IMR-90 (cell line): ENCODE measurements around the gene MRE11. TPM values are rescaled to one million over a fixed set of nuclear protein-coding genes. Genes with fewer than 3 reads are reported as not detected.

ENCODE experiments used
- ATAC-seq: fragments of 200-7000 bp; cut with Tn5 transposase; 2 replicates; pipeline ENCODE4 v1.9.1; 2020; ENCODE audit warnings: low read depth, mild to moderate bottlenecking, moderate library complexity
- BruUV-seq: library from RNA; stranded (reverse); fragments of 400-500 nt; replicated peaks from 2 replicates; lab custom pipeline; 2021; lab: Mats Ljungman, UMichigan
- CTCF ChIA-PET: fragments of 300-600 bp; formaldehyde crosslinking; extraction: SDS; loops from one replicate; lab custom pipeline; 2021; ENCODE audit warnings: antibody characterized with exemption; lab: Yijun Ruan, JAX
- POLR2A ChIA-PET: fragments of 300-600 bp; sonication (Branson Sonifier 250); formaldehyde crosslinking; loops from one replicate; lab custom pipeline; 2022; ENCODE audit warnings: antibody characterized with exemption; ENCODE audit not compliant: unreplicated experiment; lab: Charles Lee
- DNase-seq: peaks from one replicate; pipeline ENCODE4 v3.0.0; 2013
- H2AFZ ChIP-seq: replicated peaks from 2 replicates; pipeline ENCODE3; 2013; ENCODE audit warnings: low read length, mild to moderate bottlenecking; ENCODE audit not compliant: poor library complexity
- H2AK5ac ChIP-seq: 2 replicates; pipeline ENCODE4 v1.6.1; 2013; ENCODE audit warnings: low read depth, low read length, inconsistent platforms
- H2AK9ac ChIP-seq: replicated peaks from 2 replicates; pipeline ENCODE3; 2013; ENCODE audit warnings: mild to moderate bottlenecking, low read depth, low read length, moderate library complexity; ENCODE audit not compliant: poor library complexity
- H2BK120ac ChIP-seq: 2 replicates; pipeline ENCODE4 v1.6.1; 2013; ENCODE audit warnings: low read depth, low read length, inconsistent platforms
- H2BK15ac ChIP-seq: 3 replicates; pipeline ENCODE4 v1.6.1; 2013; ENCODE audit warnings: low read depth, low read length, inconsistent platforms
- H2BK20ac ChIP-seq: 2 replicates; pipeline ENCODE4 v1.6.1; 2013; ENCODE audit warnings: low read depth, mild to moderate bottlenecking, inconsistent platforms, low read length, moderate library complexity
- H2BK5ac ChIP-seq: 2 replicates; pipeline ENCODE4 v1.6.1; 2013; ENCODE audit warnings: mild to moderate bottlenecking, low read depth, low read length, inconsistent platforms; ENCODE audit not compliant: poor library complexity, severe bottlenecking
- H3K14ac ChIP-seq: replicated peaks from 2 replicates; pipeline ENCODE4 v1.6.1; 2013; ENCODE audit warnings: low read depth, low read length, inconsistent platforms
- H3K18ac ChIP-seq: 2 replicates; pipeline ENCODE4 v1.6.1; 2013; ENCODE audit warnings: low read depth, low read length, control low read depth
- H3K23ac ChIP-seq: 2 replicates; pipeline ENCODE4 v1.6.1; 2013; ENCODE audit warnings: low read depth, low read length, inconsistent platforms
- H3K27ac ChIP-seq: 2 replicates; pipeline ENCODE4 v1.5.1; 2013; ENCODE audit warnings: mild to moderate bottlenecking, control low read depth, low read length; ENCODE audit not compliant: insufficient read depth
- H3K27me3 ChIP-seq: 2 replicates; pipeline ENCODE4 v1.6.1; 2013; ENCODE audit warnings: low read length; ENCODE audit not compliant: control insufficient read depth, insufficient read depth
- H3K36me3 ChIP-seq: 2 replicates; pipeline ENCODE4 v1.6.1; 2013; ENCODE audit warnings: low read length, mixed read lengths; ENCODE audit not compliant: control insufficient read depth, insufficient read depth
- H3K4ac ChIP-seq: 2 replicates; pipeline ENCODE4 v1.6.1; 2013; ENCODE audit warnings: low read depth, low read length, inconsistent platforms
- H3K4me1 ChIP-seq: 2 replicates; pipeline ENCODE4 v1.6.1; 2013; ENCODE audit warnings: low read length, mixed read lengths; ENCODE audit not compliant: control insufficient read depth, insufficient read depth
- H3K4me2 ChIP-seq: 2 replicates; pipeline ENCODE4 v1.6.1; 2013; ENCODE audit warnings: low read depth, mild to moderate bottlenecking, control low read depth, low read length, moderate library complexity
- H3K4me3 ChIP-seq: 2 replicates; pipeline ENCODE4 v1.5.1; 2013; ENCODE audit warnings: low read depth, mild to moderate bottlenecking, control low read depth, low read length, moderate library complexity; ENCODE audit not compliant: insufficient read depth
- H3K56ac ChIP-seq: 2 replicates; pipeline ENCODE4 v1.6.1; 2013; ENCODE audit warnings: low read length, inconsistent platforms; ENCODE audit not compliant: insufficient read depth; ENCODE audit errors: extremely low read depth
- H3K79me1 ChIP-seq, 2 experiments: 2 replicates each; pipeline ENCODE4 v1.6.1; 2013; ENCODE audit warnings: low read length in 2 of 2, inconsistent platforms in 1 of 2, low read depth in 1 of 2
- H3K9ac ChIP-seq: 2 replicates; pipeline ENCODE4 v1.6.1; 2013; ENCODE audit warnings: low read depth, low read length, control low read depth
- H3K9me1 ChIP-seq: 2 replicates; pipeline ENCODE4 v1.6.1; 2013; ENCODE audit warnings: low read length, inconsistent platforms; ENCODE audit not compliant: insufficient read depth
- H3K9me3 ChIP-seq: 2 replicates; pipeline ENCODE4 v1.6.1; 2013; ENCODE audit warnings: low read length; ENCODE audit not compliant: control insufficient read depth, insufficient read depth
- H4K20me1 ChIP-seq: 2 replicates; pipeline ENCODE4 v1.6.1; 2013; ENCODE audit warnings: low read length, inconsistent platforms; ENCODE audit not compliant: insufficient read depth
- H4K5ac ChIP-seq: 2 replicates; pipeline ENCODE4 v1.6.1; 2013; ENCODE audit warnings: mild to moderate bottlenecking, low read depth, low read length, control low read depth
- H4K8ac ChIP-seq, 2 experiments: 2 replicates each; pipeline ENCODE4 v1.6.1; 2013; ENCODE audit warnings: low read depth in 2 of 2, low read length in 2 of 2, control low read depth in 1 of 2, inconsistent platforms in 1 of 2
- H4K91ac ChIP-seq: 2 replicates; pipeline ENCODE4 v1.6.1; 2013; ENCODE audit warnings: low read depth, low read length, inconsistent platforms; ENCODE audit not compliant: insufficient read depth
- BHLHE40 ChIP-seq: fragments of 150-350 bp; IDR thresholded peaks from 2 replicates; pipeline ENCODE4 v1.6.1; 2016; ENCODE audit warnings: mild to moderate bottlenecking, low read depth, low read length
- CEBPB ChIP-seq: IDR thresholded peaks from 2 replicates; pipeline ENCODE4 v1.6.1; 2012; ENCODE audit warnings: low read depth, low read length, improper control_type of control experiment
- CHD1 ChIP-seq: IDR thresholded peaks from 2 replicates; pipeline ENCODE4 v1.6.1; 2012; ENCODE audit warnings: low read depth, low read length, improper control_type of control experiment
- FOS ChIP-seq: fragments of 150-350 bp; IDR thresholded peaks from 2 replicates; pipeline ENCODE4 v1.6.1; 2016; ENCODE audit warnings: low read depth, low read length
- MAFK ChIP-seq: IDR thresholded peaks from 2 replicates; pipeline ENCODE4 v1.6.1; 2012; ENCODE audit warnings: low read depth, low read length, improper control_type of control experiment
- MAZ ChIP-seq: IDR thresholded peaks from 2 replicates; pipeline ENCODE4 v1.6.1; 2012; ENCODE audit warnings: low read depth, mild to moderate bottlenecking, low read length, improper control_type of control experiment, moderate library complexity, borderline replicate concordance
- MXI1 ChIP-seq: IDR thresholded peaks from 2 replicates; pipeline ENCODE4 v1.6.1; 2012; ENCODE audit warnings: low read depth, mild to moderate bottlenecking, low read length, moderate library complexity, borderline replicate concordance
- NFE2L2 ChIP-seq: fragments of 150-350 bp; IDR thresholded peaks from 2 replicates; pipeline ENCODE4 v1.6.1; 2016; ENCODE audit warnings: low read depth, mild to moderate bottlenecking, low read length
- POLR2A ChIP-seq: IDR thresholded peaks from 2 replicates; pipeline ENCODE4 v1.6.1; 2012; ENCODE audit warnings: mild to moderate bottlenecking, low read depth, low read length
- RAD21 ChIP-seq: IDR thresholded peaks from 2 replicates; pipeline ENCODE4 v1.6.1; 2012; ENCODE audit warnings: low read length, improper control_type of control experiment
- RCOR1 ChIP-seq: IDR thresholded peaks from 2 replicates; pipeline ENCODE4 v1.6.1; 2012; ENCODE audit warnings: mild to moderate bottlenecking, low read length, improper control_type of control experiment; ENCODE audit not compliant: insufficient replicate concordance
- RFX5 ChIP-seq: IDR thresholded peaks from 2 replicates; pipeline ENCODE4 v1.8.0; 2012; ENCODE audit warnings: low read depth, mild to moderate bottlenecking, low read length, moderate library complexity
- SMC3 ChIP-seq: fragments of 150-350 bp; IDR thresholded peaks from 2 replicates; pipeline ENCODE4 v1.6.1; 2016; ENCODE audit warnings: low read depth, mild to moderate bottlenecking, antibody characterized with exemption, low read length, moderate library complexity
- WGBS, 2 experiments: methylation state at CpG; one replicate each; pipeline versions ENCODE4 v1.1.5 to v1.1.7; 2013; ENCODE audit warnings: missing lambda C conversion rate in 2 of 2; ENCODE audit not compliant: insufficient read length in 1 of 2; ENCODE audit errors: extremely low coverage in 2 of 2; 5-methylcytosine and 5-hydroxymethylcytosine counted together
- dilution Hi-C: fragments of 300-500 bp; cut with HindIII; formaldehyde crosslinking; loops from one replicate; pipeline ENCODE4 v1.14.3; 2018; ENCODE audit warnings: low sequenced_read_pairs; ENCODE audit not compliant: unreplicated experiment
- in situ Hi-C: fragments of 300-500 bp; cut with MboI; formaldehyde crosslinking; loops from 3 replicates; pipeline ENCODE4 v1.14.3; 2019; ENCODE audit warnings: low sequenced_read_pairs, inconsistent platforms, mixed read lengths
- intact Hi-C: fragments of 100-400 bp; cut with micrococcal nuclease; formaldehyde crosslinking; loops from 2 replicates; pipeline ENCODE4 v1.10.0; 2022
- polyA plus RNA-seq, 3 experiments: library from polyadenylated mRNA; depleted of rRNA; stranded (reverse); fragments of >200 nt; gene quantifications; 2 replicates each; pipeline ENCODE4 v1.2.3, GENCODE V29; 2012; ENCODE audit warnings: low replicate concordance in 1 of 3
- total RNA-seq: library from RNA; depleted of rRNA; stranded (reverse); fragments of >200 nt; gene quantifications from 2 replicates; pipeline ENCODE4 v1.2.3, GENCODE V29; 2012
- TF ChIP-seq, protein P1 (sequence below): conservative IDR thresholded peaks from 2 replicates; pipeline ENCODE4 v1.5.1; 2012; ENCODE audit warnings: mild to moderate bottlenecking, low read depth, low read length, improper control_type of control experiment
- TF ChIP-seq, protein P2 (sequence below): fragments of 150-350 bp; IDR thresholded peaks from 2 replicates; pipeline ENCODE4 v1.6.1; 2016; ENCODE audit warnings: low read depth, mild to moderate bottlenecking, low read length, moderate library complexity, borderline replicate concordance
- TF ChIP-seq, protein P3 (sequence below): fragments of 150-350 bp; IDR thresholded peaks from 2 replicates; pipeline ENCODE4 v1.6.1; 2017; ENCODE audit warnings: mild to moderate bottlenecking, antibody characterized with exemption, low read length, low read depth

MRE11 gene
- total and polyA plus RNA-seq, 2 of the 4 experiments (the other 2 are of a cell fraction) = 9.0 to 15.6 TPM

DNA sequence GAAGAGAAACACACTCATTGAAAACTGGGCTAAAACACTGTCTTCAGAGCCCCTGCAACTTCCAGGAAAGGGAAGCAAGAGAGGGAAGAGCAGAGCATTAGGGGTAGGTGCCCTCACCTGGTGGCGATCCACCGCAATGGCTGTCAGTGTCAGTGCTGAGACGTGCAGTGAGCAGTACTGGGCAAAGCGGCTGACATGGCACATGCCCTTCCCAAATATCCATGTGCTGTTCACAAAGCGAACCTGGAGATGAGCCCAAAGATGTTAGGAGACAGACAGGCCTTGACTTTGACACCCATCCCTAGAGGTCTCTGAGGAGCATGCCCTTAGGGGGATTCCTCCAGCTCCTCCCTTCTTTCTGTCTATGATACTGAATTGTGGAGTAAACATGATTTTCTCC lies 97.4 kb downstream of the MRE11 start:
- no peak overlapping the region for H3K4ac ChIP-seq
- ATAC-seq (no peak), DNase-seq (no peak)
- no peak overlapping the region for H3K4me3 ChIP-seq
- no peaks in the 10 kb centered on the region for H3K36me3 ChIP-seq
- intact Hi-C loops = no loop called here
- no peak overlapping the region for H4K5ac ChIP-seq
- peaks cover 4% of the 10 kb centered on the region; the same call in 1 of the 2 replicates for H3K4me1 ChIP-seq
- H3K56ac ChIP-seq = no peak overlapping the region
- H2BK120ac ChIP-seq = no peak overlapping the region
- H2BK15ac ChIP-seq = no peak overlapping the region
- BruUV-seq = no TSS peak
- WGBS, 2 experiments = 100% methylated on average over 2 of the region's 5 CpGs; no CpG with 5 or more reads in 1 of the 2 experiments
- no peak overlapping the region for H3K27ac ChIP-seq
- ChIA-PET CTCF (interaction anchor here (0.9 kb wide), 1 partner anchor 475 kb away, joined by 4 read pairs; no protein-coding TSS in a partner anchor), POLR2A (no interaction called here)
- no peak overlapping the region for H2AFZ ChIP-seq
- H3K79me1 ChIP-seq = no peaks in the 10 kb centered on the region
- dilution Hi-C loops = no loop called here
- H4K8ac ChIP-seq = no peak overlapping the region
- no peaks in the 10 kb centered on the region; the same call in 1 of the 2 replicates for H3K9me3 ChIP-seq
- H3K23ac ChIP-seq = no peak overlapping the region
- H2BK5ac ChIP-seq = no peak overlapping the region
- no peak overlapping the region for H3K14ac ChIP-seq
- no peaks in the 10 kb centered on the region for H4K20me1 ChIP-seq
- H3K4me2 ChIP-seq = no peak overlapping the region
- no peak overlapping the region for H3K18ac ChIP-seq
- no peak overlapping the region for H2AK5ac ChIP-seq
- no peak overlapping the region for H2BK20ac ChIP-seq
- H3K9me1 ChIP-seq = no peaks in the 10 kb centered on the region
- no peak overlapping the region for H4K91ac ChIP-seq
- in situ Hi-C loops = no loop called here
- no peak overlapping the region for H3K9ac ChIP-seq
- H3K27me3 ChIP-seq = peaks cover 32% of the 10 kb centered on the region
- H2AK9ac ChIP-seq = no peak overlapping the region
- no peak for TF ChIP-seq FOS
- TF ChIP-seq BHLHE40 = no peak
- TF ChIP-seq MAFK = no peak
- TF ChIP-seq MXI1 = no peak
- no peak for TF ChIP-seq SMC3
- TF ChIP-seq CHD1 = no peak
- no peak for TF ChIP-seq POLR2A
- no peak for TF ChIP-seq MAZ
- TF ChIP-seq, protein P1, sequence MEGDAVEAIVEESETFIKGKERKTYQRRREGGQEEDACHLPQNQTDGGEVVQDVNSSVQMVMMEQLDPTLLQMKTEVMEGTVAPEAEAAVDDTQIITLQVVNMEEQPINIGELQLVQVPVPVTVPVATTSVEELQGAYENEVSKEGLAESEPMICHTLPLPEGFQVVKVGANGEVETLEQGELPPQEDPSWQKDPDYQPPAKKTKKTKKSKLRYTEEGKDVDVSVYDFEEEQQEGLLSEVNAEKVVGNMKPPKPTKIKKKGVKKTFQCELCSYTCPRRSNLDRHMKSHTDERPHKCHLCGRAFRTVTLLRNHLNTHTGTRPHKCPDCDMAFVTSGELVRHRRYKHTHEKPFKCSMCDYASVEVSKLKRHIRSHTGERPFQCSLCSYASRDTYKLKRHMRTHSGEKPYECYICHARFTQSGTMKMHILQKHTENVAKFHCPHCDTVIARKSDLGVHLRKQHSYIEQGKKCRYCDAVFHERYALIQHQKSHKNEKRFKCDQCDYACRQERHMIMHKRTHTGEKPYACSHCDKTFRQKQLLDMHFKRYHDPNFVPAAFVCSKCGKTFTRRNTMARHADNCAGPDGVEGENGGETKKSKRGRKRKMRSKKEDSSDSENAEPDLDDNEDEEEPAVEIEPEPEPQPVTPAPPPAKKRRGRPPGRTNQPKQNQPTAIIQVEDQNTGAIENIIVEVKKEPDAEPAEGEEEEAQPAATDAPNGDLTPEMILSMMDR = no peak
- TF ChIP-seq, protein P2, sequence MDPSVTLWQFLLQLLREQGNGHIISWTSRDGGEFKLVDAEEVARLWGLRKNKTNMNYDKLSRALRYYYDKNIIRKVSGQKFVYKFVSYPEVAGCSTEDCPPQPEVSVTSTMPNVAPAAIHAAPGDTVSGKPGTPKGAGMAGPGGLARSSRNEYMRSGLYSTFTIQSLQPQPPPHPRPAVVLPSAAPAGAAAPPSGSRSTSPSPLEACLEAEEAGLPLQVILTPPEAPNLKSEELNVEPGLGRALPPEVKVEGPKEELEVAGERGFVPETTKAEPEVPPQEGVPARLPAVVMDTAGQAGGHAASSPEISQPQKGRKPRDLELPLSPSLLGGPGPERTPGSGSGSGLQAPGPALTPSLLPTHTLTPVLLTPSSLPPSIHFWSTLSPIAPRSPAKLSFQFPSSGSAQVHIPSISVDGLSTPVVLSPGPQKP = no peak
- TF ChIP-seq NFE2L2 = no peak
- no peak for TF ChIP-seq RFX5
- no peak for TF ChIP-seq RCOR1
- no peak for TF ChIP-seq CEBPB
- no peak for TF ChIP-seq RAD21
- TF ChIP-seq, protein P3, sequence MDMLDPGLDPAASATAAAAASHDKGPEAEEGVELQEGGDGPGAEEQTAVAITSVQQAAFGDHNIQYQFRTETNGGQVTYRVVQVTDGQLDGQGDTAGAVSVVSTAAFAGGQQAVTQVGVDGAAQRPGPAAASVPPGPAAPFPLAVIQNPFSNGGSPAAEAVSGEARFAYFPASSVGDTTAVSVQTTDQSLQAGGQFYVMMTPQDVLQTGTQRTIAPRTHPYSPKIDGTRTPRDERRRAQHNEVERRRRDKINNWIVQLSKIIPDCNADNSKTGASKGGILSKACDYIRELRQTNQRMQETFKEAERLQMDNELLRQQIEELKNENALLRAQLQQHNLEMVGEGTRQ = no peak
